GM12891 (cell line): Measurements from ENCODE around the gene C1QC.

Experiments used
- DNase-seq: peaks from one replicate; pipeline ENCODE4 v3.0.0; 2011; ENCODE audit warnings: low spot score; ENCODE audit not compliant: insufficient read length
- FAIRE-seq: peaks from 2 replicates; lab custom pipeline; 2011; peaks lifted over from hg19 to GRCh38; lab: Jason Lieb, UNC
- PAX5 ChIP-seq: IDR thresholded peaks from 2 replicates; pipeline ENCODE4 v1.6.1; 2011; ENCODE audit warnings: low read length, moderate library complexity, mild to moderate bottlenecking; ENCODE audit not compliant: insufficient read depth, severe bottlenecking
- POLR2A ChIP-seq: IDR thresholded peaks from 2 replicates; pipeline ENCODE4 v1.6.1; 2011; ENCODE audit warnings: low read depth, low read length, control low read depth
- POLR2AphosphoS5 ChIP-seq: IDR thresholded peaks from 2 replicates; pipeline ENCODE4 v1.6.1; 2011; ENCODE audit warnings: low read depth, low read length, control low read depth
- POU2F2 ChIP-seq: IDR thresholded peaks from 2 replicates; pipeline ENCODE4 v1.6.1; 2011; ENCODE audit warnings: low read depth, mild to moderate bottlenecking, control low read depth, low read length, moderate library complexity
- SPI1 ChIP-seq: IDR thresholded peaks from 2 replicates; pipeline ENCODE4 v1.6.1; 2011; ENCODE audit warnings: low read depth, low read length, control low read depth
- TAF1 ChIP-seq: IDR thresholded peaks from 2 replicates; pipeline ENCODE4 v1.6.1; 2011; ENCODE audit warnings: low read depth, low read length, control low read depth

C1QC gene

DNA sequence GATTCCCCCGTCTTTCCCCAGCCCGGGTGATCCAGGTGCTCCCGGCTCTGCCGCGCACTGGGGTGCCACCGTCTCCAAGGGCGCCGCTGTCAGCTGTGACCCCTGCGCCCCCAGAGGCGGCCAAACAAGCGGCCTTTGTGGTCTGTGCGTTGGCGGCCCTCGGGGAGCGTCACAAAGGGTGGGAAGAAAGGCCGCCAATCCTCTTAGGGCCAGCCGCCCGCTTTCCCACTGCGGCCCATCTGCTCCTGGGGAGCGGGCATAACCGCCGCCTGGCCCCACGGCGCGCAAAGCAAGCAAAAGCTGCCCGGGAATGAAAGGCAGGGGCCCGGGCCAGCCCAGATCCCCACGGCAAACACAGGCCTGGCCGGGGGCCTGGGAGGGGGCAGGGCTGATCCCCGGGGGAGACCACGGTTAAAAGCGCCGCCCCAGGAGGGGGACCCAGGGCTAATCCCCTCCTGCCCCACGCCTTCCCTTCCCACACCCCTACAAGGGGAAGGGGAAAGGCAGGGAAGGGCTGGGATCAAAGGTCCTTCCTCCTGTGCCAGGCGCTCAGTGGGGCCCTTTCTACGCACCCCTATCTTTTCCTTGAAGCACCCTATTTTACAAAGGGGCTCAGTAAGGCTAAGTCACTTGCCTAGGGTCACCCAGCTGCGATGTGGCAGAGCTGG is 33.6 kb downstream of the C1QC start:
- no peak for FAIRE-seq
- TF ChIP-seq TAF1 (no peak), PAX5 (no peak), SPI1 (no peak), POU2F2 (no peak), POLR2AphosphoS5 (no peak), POLR2A (no peak)
- DNase-seq: no peak

DNA sequence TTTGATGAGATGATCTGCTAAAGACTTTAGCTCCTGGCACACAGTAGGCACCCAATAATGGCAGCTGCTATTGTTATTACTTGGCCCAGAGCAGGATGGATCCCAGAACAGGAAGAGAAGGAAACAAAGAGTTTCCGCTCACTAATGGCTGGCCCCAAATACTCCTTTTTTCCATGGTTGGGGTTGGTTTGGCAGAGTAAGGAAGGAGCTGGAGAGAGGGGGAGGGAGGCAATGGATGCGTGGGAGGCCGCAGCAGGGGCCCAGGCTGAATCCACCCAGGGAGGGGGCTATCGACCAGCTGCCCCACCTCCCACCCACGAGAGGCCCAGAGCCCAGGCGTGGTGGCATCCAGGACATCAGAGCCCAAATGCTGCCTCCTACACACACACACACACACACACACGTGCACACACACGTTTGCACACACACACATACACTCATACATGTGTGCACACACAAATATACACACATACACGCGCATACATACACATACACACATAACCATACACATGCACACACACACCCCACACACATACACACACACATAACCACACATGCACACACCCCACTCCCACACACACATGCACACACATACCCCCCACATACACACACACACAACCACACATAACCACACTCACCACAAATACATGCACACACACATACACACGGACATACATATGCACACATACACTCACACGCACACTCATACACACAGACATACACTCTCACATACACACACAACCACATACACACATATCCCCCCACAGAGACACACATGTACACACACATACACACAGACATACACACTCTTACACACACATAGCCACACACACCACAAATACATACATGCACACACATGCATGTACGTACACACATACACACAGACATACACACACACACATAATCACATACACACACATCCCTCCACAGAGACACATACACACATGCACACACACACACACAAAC is 34.8 kb downstream of the C1QC start:
- DNase-seq: no peak
- no peak for TF ChIP-seq POLR2A
- peak; percentile 74 for FAIRE-seq

DNA sequence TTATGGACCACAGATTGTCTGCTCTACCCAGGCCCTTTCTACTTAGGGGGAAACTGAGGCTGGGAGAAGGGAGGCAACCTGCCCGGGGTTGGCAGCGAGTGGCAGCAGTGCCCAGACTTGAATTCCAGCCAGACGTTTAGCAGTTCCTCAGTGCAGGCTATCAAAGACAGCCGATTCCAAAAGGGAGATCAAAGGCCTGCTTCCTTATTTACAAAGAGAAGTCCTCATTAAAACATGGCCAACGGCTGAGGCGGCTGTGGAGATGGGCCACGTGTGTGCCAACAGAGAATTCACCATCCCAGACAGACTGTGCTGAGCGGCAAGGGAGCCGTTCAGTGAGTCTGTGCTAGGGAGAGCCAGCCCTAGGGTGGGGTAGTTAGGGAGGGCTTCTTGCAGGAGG is 37.3 kb downstream of the C1QC start:
- no peak for TF ChIP-seq SPI1
- FAIRE-seq: no peak
- no peak for DNase-seq

DNA sequence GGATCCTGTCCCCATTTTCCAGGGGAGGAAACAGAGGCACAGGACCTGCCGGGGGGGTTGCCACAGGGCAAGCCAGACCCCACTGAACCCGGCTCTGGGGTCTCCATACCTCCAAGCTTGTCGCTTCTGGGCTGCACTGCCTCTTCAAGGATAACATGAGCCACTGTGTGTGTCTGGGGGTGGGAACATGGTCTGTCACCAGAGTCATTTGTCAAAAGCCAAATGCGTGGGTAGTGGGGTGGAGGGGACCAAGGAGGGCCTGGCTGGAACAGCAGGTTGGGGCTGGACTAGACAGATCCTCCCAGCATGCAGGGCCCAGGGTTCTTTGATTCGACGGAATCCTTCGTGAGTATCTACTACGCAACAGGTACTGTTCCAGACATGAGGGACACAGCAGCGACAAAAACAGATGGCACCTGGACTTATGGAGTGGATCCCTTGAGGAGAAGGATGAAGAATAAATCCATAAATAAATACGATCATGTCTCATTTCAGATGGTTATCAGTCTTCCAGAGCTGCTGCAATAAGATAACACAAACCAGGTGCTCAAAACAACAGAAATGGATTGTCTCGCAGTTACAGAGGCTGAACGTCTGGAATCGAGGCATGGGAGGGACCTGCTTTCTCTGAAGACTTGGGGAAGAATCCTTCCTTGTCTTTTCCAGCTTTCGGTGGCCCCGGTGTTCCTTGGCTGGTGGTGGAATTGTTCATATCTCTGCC is 38.3 kb downstream of the C1QC start:
- FAIRE-seq: no peak
- DNase-seq: no peak
- TF ChIP-seq POU2F2 (no peak), TAF1 (no peak), POLR2AphosphoS5 (no peak), SPI1 (no peak), POLR2A (no peak), PAX5 (no peak)

DNA sequence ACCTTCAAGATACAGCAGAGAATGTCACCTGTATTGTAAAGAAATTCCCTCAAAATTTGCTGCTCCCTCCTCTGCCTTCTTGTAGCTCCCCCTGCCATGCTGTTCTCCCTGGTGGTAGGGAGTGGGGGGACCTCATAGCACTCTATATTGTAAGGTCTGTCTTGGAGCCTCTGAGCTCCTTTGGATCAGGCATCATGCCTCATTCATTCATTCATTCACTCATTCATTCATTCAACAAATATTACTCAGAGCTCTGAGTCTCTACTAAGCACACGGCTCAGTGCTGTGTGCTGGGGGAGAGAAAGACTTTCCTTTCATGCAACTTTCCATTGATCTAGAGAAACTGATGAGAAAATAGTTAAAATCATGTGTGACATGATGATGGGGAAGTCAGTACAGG is 40.1 kb downstream of the C1QC start:
- TF ChIP-seq SPI1 (no peak), POU2F2 (no peak), POLR2AphosphoS5 (no peak), TAF1 (no peak), PAX5 (no peak), POLR2A (no peak)
- no peak for FAIRE-seq
- DNase-seq: no peak

DNA sequence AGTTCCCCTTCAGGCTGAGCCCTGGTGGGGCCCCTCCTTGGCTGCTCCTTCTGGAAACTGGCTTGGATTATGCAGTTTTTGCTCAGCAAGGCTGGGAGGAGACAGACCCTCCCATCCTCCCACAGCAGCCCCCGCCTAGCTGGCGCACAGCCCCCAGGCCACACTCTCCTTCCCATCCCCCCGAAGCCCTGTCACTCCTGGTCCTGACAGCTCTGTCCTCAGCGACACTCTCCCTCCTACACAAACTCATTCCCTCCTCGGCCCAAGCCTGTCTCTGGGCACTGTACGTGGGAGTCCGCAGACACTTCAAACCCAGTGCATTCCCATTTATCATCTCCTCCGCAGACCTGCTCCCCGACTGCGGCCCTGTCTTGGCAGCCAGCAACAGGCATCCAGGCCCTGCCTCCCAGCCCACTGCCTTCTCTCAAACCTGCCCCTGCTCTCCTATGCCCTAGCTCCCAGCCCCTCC is 42.2 kb downstream of the C1QC start:
- TF ChIP-seq POLR2AphosphoS5 (no peak), TAF1 (no peak), PAX5 (no peak), POLR2A (no peak), SPI1 (no peak), POU2F2 (no peak)
- no peak for FAIRE-seq
- DNase-seq: no peak

DNA sequence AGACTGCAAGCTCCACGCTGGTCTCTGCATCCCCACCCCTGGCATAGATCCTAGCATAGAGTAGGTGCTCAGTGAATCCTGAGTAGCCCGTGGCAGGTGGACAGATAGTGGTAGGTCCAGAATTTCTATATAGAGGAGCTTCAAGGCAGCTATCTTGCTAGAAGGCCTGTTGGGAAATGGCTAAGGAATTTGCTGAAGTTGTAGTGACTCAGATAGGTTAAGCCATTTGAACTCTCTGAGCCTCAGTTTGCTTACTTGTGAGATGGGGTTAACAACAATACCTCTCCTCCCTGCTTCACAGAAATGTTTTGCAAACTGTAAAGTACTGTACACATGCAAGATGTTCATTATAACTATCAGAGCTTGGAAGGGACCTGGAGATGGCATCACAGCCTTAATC is 43.8 kb downstream of the C1QC start:
- DNase-seq (no peak), FAIRE-seq (no peak)
- TF ChIP-seq POLR2AphosphoS5 (no peak), POU2F2 (no peak), PAX5 (no peak), SPI1 (no peak), POLR2A (no peak), TAF1 (no peak)

DNA sequence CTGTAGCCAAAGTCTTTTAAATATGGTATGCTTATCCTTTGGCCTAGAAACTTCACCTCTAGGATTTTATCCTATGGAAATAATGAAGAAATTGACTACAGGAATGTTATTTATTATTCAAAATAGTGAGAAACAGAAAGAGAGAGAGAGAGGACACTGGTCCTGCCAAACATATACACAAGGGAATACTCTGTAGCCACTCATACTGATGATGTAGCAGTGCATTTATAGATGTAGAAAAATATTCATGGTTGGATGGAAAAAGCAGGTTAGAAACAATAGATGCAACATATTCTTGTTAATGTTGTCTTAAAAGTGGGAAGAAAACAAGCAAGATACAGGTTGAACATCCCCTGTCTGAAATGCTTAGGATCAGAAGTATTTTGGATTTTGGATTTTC is 45.0 kb downstream of the C1QC start:
- no peak for FAIRE-seq

DNA sequence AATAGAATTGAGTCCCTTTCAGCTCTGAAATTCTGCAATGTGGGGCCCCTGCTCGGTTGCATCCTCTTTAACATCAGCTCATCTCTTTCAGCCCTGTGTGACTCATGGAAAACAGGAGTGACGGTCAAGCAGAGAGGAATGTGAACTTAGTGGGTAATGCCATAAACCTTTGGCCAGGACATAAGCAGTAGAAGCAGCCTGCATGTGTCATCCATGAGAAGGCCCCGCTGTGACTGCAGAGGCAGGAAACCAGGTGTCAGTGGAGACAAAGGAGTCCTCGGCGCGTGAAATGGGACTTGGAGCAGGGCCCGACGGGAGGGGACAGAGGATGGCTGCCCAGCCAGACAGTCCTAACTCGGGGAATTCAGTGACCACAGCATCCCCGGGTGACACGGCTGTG is 46.1 kb downstream of the C1QC start:
- TF ChIP-seq SPI1 (no peak), TAF1 (no peak), PAX5 (no peak), POLR2A (no peak), POU2F2 (no peak), POLR2AphosphoS5 (no peak)
- no peak for DNase-seq
- no peak for FAIRE-seq

More for the DNA sequence above, 45.0 kb downstream of the C1QC start:
- DNase-seq: no peak
- TF ChIP-seq POLR2AphosphoS5: no peak
- no peak for TF ChIP-seq POLR2A
- TF ChIP-seq TAF1: no peak
- TF ChIP-seq SPI1: no peak
- TF ChIP-seq POU2F2: no peak
- no peak for TF ChIP-seq PAX5

DNA sequence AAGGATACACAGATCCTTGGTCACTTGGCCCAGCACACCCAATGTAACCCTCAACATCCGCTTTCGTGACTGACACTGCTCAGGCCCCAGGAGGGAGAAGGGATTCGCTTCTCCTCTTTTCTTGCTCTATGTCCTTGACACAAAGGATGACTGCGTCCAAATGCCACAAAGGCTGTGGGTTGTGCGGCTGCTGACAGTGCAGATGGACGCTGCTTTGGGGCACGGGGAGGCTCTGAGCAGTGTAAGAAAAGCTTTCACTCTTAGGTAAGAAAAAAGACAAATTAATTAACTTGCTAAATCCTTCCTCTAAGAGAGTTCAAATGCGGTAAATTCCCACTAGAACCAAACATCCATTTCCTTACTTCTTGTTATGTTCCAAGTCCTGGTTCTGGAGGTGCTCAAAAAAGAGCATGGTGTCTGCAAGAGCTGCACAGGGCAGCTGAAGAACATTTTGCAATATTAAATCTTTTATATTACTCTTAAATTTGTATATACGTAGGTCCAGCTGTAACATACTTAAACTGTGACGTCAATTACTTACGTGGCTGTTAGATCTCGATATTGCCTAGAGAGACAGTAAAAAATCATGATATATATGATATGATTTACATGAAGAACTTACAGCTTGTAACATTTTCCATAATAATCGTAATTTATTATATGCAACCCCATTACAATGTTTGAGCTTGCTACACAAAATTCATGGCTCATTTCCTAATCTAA is 47.8 kb downstream of the C1QC start:
- no peak for FAIRE-seq
- TF ChIP-seq POLR2AphosphoS5 (no peak), POLR2A (no peak)
- DNase-seq: no peak
